HK-2 (cell line): ENCODE data around the gene SKIC2.

Experiments used
- DNase-seq: peaks from one replicate; pipeline ENCODE4 v3.0.0-alpha.2; 2018; ENCODE audit not compliant: unreplicated experiment

SKIC2 gene

DNA sequence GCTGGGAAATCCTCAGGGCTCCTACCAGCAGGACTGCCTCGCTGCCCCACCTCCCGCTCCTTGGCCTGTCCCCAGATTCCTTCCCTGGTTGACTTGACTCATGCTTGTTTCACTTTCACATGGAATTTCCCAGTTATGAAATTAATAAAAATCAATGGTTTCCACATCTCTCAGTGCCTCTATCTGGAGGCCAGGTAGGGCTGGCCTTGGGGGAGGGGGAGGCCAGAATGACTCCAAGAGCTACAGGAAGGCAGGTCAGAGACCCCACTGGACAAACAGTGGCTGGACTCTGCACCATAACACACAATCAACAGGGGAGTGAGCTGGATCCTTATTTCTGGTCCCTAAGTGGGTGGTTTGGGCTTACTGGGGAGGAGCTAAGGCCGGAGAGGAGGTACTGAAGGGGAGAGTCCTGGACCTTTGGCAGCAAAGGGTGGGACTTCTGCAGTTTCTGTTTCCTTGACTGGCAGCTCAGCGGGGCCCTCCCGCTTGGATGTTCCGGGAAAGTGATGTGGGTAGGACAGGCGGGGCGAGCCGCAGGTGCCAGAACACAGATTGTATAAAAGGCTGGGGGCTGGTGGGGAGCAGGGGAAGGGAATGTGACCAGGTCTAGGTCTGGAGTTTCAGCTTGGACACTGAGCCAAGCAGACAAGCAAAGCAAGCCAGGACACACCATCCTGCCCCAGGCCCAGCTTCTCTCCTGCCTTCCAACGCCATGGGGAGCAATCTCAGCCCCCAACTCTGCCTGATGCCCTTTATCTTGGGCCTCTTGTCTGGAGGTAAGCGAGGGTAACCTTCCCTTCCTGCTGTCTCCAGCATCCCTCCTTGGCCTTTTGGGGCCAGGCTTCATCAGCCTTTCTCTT, 13.2 kb upstream of the SKIC2 start, which contains the start of gene CFB:
CFB (plus strand) TSS at position 589 of the 863 bp plus-strand sequence; CDS start at position 716, 127 bp downstream.
- DNase-seq = peak; percentile 41

DNA sequence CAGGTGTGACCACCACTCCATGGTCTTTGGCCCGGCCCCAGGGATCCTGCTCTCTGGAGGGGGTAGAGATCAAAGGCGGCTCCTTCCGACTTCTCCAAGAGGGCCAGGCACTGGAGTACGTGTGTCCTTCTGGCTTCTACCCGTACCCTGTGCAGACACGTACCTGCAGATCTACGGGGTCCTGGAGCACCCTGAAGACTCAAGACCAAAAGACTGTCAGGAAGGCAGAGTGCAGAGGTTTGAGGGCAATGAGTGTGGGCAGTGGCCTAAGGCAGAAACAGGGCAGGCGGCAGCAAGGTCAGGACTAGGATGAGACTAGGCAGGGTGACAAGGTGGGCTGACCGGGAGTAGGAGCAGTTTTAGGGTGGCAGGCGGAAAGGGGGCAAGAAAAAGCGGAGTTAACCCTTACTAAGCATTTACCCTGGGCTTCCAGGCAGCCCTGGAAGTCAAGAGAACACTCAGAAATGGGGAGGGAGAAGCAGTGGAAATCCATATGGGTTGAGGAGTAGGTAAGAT, 12.5 kb upstream of the SKIC2 start:
- DNase-seq = no peak

DNA sequence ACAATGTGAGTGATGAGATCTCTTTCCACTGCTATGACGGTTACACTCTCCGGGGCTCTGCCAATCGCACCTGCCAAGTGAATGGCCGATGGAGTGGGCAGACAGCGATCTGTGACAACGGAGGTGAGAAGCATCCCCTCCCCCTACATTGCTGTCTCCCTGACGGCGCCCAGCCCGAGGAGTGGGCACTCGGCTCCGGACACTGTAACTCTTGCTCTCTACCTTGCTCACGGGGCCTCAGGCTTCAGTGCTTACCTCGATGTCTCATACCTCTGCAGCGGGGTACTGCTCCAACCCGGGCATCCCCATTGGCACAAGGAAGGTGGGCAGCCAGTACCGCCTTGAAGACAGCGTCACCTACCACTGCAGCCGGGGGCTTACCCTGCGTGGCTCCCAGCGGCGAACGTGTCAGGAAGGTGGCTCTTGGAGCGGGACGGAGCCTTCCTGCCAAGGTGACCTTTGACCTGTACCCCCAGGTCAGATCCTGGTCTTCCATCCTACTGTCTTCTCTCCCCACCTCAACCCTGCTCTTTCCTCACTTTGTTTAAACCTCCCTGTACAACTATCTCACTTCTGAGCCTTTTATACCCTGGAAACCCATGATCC, 11.8 kb upstream of the SKIC2 start:
- no peak for DNase-seq

DNA sequence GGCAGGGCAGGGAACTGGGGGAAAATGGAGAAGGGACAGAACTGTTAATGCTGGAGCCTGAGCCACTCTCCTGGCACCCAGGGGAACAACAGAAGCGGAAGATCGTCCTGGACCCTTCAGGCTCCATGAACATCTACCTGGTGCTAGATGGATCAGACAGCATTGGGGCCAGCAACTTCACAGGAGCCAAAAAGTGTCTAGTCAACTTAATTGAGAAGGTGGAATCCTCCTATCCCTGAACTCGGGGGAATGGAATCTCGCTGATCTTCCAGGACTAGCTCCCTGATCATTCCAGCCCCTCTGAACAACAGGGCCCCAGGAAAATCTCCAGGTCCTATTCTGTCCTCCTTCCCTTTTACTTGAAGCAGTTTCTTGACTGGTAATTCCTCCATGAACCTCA, 11.1 kb upstream of the SKIC2 start:
- no peak for DNase-seq

DNA sequence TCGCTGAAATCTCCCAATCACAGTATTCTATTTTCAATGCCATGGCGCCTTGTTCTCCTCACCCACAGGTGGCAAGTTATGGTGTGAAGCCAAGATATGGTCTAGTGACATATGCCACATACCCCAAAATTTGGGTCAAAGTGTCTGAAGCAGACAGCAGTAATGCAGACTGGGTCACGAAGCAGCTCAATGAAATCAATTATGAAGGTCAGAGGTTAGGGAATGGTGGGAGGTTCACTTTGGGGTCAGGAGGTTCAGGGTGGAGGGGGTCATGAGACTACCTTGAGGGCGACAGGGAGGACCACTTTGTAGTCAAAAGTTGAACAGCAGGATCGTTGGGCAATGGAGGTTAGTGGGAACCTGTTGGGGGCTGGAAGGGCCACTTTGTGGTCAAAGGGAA, 10.7 kb upstream of the SKIC2 start:
- no peak for DNase-seq

DNA sequence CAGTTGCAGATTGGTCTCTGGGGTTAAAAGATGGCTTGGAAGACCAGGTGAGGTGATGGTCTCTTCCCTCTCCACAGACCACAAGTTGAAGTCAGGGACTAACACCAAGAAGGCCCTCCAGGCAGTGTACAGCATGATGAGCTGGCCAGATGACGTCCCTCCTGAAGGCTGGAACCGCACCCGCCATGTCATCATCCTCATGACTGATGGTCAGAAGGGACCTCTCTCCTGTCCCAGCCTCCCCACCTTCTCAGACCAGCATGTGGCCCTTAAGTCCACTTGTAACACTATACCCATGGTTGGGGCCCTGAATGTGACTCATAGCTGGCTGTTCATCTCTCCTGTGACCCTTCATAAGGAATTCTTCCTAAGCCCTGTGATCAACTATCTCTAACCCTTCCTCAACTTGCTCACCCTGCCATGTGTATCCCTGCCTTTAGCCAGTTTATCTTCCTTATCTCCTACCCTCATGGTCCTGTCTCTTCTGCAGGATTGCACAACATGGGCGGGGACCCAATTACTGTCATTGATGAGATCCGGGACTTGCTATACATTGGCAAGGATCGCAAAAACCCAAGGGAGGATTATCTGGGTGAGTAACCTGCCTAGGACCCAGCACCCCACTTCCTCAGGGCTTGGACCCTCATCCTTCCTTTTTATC, 10.1 kb upstream of the SKIC2 start:
- DNase-seq = peak; percentile 76

DNA sequence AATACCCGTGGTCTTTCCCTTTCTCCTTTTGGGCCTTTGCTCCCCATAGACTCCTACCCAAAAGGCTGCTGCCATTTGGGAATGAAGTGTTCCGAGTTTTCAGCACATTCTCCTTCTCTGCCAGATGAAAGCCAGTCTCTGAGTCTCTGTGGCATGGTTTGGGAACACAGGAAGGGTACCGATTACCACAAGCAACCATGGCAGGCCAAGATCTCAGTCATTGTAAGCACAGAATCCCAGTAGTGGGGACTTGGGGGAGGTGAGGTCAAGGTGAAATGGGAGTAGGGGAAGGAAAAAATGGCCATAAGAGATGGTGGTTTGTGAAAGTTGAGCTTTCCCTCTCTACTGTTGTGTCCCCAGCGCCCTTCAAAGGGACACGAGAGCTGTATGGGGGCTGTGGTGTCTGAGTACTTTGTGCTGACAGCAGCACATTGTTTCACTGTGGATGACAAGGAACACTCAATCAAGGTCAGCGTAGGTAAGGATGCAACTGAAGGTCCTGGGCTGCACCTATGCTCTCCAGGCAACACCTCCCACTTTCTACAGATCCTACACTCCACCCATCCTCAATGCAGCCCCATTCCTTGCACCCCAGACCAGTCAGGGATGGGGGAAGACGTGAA, 8.9 kb upstream of the SKIC2 start:
- DNase-seq = no peak

DNA sequence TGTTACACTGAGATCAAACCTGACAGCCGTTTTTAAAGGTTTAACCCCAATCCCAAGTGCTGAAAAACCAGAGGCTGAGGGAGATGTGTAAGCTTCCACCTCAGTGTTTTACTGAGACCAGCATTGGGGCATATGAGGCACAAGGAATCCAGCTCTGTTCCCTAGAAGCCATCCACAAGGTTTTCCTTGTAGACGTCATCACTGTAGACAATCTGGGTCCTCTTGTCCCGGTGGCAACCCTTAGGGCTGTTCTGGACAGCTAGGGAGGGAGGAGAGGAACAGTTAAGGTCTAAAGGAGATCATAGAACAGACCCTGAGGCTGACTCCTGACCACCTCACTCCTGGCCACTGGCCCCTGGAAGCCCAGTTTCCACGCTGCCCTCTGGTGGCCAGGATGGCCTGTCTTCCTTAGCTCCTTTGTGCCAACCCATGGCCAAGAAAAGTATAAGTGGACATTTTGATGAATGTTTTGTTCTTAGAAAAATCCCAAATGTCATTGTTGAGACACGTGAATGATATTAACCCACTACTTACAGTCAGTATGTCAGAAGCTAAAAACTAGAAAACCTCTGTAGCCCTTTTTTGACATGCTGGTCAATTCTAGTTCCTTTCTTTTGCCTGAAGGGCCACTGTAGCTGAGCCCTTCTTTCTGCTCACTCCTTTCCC, 6.7 kb upstream of the SKIC2 start:
- peak; percentile 53 for DNase-seq

DNA sequence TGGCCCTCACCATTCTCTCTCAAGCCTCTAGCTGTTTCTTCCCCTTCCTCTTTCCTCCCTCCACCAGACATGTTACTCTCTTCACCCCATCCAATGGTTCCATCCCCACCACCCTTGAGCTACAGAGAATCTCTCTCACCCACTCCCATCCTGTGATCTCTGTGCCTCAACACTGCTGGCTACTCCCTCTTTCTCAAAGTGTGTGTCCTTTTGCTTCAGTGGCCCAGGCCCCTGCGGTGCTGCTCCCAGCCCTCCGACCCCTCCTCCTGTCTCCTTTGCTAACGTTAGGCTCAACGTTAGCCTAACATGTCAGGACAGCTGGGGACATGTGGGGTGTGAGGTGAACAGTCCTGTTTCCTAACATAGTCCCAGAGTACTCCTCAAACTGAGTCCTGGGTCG, 6.1 kb upstream of the SKIC2 start:
- no peak for DNase-seq

DNA sequence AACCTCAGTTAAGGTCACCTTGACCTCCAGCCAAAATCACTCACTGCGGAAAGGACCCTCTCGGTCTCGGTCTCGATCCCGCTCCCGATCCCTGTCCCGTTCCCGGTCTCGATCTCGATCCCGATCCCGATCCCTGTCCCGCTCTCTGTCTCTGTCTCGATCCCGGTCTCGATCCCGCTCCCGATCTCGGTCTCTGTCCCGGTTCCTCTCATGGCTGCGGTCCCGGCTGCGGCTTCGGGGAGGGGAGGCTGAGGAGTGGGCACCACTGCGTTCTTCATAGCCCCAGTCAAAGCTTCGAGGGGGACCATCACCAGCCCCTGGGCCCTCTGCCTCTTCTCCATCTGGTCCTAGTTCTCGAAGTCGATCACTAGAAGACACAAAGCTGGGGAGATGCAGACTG, 4.5 kb upstream of the SKIC2 start:
- DNase-seq = no peak

DNA sequence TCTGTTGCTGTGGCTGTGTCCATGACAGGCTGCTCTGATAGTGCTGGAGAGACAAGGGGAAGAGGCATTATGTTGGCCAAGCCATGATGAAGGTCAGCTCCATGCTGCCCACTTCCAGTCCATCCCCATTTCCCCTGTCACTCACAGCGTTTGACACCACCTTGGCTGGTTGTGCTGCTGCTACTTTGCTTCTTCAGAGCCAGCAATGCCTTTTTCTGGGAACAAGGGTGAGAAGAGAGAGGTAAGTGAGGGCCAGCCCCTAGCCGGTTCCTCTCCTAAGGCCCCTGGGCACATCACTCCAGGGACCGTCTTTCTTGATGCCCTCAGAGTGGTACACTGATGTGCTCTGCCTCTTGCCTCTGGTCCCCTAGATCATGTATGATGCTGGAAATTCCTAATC, 2.2 kb upstream of the SKIC2 start:
- no peak for DNase-seq

DNA sequence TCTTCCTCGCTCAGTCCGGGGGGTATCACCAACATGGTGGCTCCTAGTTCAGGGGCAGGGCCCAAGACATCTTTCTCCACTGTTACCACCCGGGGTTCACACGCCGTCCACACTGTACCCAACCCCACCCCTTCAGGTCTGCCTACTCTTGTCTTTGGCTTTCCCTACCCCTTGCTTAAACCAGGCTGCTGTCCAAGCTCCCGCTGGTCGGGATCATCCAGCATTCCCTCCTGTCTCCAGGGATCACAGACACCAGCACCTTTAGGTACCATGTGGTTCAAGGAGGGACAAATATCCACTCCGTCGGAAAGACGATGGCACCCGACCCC, 599 bp upstream of the SKIC2 start:
- no peak for DNase-seq

DNA sequence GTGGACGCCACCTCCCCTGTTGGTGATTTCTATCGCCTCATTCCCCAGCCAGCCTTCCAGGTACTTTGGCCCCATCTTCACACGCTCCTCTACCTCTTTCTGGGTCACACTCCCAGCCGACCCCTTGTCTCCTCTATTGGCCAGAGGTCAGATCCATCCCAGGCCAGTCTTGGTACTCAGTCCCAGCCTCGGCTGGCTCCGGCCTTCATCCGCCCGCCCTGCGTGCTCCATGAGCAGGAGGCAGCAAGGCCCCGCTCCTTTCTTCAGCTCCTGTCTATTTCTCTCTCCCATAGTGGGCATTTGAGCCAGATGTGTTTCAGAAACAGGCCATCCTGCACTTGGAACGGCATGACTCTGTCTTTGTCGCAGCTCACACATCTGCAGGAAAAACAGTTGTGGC, 2.6 kb downstream of the SKIC2 start:
- DNase-seq = no peak

DNA sequence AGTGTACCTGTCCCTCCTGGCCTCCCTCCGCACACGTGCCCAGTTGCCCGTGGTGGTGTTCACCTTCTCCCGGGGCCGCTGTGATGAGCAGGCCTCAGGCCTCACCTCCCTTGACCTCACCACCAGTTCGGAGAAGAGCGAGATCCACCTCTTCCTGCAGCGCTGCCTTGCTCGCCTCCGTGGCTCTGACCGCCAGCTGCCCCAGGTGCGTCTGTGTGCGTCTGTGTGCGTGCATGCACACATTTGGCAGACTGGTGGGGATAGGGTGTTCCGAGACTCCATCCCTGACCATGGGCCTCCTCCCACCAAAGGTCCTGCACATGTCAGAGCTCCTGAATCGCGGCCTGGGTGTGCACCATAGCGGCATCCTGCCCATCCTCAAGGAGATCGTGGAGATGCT, 4.9 kb downstream of the SKIC2 start:
- DNase-seq = no peak

DNA sequence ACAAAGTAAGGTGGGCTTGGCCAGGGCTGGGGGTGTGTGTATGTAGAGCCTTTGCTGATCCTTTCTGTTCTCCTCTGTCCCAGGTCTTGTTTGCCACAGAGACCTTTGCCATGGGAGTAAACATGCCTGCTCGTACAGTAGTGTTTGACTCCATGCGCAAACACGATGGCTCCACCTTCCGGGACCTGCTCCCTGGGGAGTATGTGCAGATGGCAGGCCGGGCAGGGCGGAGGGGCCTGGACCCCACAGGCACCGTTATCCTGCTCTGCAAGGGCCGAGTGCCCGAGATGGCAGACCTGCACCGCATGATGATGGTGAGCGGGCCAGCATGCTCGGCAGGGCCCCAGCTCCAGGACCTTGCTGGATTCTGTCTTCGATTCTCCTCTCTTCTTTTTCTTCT, 6.7 kb downstream of the SKIC2 start:
- DNase-seq = no peak

DNA sequence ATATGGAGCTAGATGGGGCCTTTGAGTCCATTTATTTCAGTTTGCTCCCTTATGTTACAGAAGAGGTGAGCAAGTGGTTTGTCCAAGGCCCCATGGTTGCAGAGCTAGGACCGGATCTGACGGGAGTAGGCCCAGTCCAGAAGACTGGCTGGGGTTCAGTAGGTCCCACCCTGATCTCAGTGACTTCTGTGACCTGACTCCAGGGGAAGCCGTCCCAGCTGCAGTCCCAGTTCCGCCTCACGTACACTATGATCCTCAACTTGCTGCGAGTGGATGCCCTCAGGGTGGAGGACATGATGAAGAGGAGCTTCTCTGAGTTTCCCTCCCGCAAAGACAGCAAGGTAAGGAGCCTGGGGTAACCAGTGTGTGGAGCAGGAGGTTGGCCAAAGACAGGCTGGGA, 7.5 kb downstream of the SKIC2 start:
- DNase-seq = no peak

DNA sequence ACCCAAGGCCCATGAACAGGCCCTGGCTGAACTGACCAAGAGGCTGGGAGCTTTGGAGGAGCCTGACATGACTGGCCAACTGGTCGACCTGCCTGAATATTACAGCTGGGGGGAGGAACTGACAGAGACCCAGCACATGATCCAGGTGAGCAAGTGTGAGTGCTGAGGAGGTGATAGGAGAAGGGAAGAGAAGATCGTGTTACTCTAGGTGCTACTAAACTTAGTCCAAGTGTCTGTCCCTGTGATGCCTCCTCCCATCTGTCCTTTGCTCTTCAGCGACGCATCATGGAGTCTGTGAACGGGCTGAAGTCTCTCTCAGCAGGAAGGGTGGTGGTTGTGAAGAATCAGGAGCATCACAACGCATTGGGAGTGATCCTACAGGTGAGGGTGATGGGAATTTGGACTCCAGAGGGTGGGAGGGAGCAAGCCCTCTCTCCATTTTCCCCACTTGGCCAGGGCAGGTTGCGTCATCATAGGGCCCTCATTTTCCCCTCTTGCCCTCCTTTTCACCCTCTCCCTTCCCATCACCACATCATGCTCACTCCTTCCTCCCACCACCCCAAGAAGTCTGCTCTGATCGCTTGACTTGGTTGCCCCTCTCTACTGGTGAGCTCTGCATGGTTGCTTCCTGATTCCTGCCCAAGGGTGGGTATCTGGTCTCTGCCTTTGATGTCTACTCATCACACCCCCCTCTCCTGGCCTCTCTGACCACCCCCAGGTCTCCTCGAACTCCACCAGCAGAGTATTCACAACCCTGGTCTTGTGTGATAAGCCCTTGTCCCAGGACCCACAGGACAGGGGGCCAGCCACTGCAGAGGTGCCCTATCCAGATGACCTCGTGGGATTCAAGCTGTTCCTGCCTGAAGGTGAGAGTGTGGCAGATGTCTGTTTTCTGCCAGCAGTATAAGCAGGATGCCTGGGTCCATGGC, 8.3 kb downstream of the SKIC2 start:
- no peak for DNase-seq

DNA sequence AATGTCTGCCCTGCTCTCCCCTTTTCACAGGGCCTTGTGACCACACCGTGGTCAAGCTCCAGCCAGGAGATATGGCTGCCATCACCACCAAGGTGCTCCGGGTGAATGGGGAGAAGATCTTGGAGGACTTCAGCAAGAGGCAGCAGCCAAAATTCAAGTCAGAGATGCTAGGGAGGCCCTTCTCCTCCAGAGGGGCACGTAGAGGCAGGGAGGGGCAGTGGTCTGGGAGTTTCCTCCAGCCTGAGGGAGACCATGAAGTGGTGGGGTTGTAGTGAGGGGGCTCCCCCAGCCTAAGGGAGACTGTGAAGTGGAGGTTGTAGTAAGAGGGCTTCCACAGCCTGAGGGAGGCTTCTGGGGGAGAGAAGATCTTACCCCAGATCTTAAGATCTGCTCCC, 8.9 kb downstream of the SKIC2 start:
- no peak for DNase-seq

DNA sequence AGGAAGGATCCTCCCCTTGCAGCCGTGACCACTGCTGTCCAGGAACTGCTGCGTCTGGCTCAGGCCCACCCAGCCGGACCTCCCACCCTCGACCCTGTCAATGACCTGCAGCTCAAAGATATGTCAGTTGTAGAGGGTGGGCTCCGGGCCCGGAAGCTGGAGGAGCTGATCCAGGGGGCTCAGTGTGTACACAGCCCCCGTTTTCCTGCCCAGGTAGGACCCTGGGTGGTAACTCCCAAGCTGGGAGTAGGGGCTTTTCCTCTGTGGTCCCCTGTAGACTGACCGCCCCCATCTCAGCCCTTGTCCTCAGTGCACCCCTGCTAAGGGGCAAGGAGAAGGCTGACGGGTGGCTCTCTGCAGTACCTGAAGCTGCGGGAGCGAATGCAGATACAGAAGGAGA, 9.4 kb downstream of the SKIC2 start:
- no peak for DNase-seq

DNA sequence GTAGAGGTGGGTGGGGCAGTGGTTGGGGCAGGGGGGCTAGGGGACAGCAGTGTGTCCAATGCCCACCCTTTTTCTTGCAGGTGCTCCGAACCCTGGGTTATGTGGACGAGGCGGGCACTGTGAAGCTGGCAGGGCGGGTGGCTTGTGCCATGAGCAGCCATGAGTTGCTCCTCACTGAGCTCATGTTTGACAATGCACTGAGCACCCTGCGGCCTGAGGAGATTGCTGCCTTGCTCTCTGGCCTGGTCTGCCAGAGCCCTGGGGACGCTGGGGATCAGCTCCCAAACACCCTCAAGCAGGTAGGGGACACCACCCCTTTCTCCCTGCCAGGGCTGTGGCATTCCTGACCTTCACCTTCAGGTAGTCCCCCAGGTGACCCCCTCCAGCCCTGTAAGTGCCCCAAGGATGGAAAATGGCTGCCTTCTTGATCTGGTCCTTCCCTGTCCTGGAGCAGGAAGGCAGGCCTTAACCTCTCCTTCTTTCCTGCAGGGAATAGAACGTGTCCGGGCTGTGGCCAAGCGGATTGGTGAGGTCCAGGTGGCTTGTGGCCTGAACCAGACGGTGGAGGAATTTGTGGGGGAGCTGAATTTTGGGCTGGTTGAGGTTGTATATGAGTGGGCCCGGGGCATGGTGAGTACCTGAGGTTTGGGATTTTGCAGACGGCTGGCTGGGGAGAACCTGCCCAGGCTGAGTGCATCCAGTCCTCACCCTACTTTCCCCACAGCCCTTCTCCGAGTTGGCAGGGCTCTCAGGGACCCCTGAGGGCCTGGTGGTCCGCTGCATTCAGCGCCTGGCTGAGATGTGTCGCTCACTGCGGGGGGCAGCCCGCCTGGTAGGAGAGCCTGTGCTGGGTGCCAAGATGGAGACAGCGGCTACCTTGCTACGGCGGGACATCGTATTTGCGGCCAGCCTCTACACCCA, 10.1 kb downstream of the SKIC2 start:
- no peak for DNase-seq
